Measurements from ENCODE around the gene NUDCD3. TPM values are rescaled to one million over a fixed set of nuclear protein-coding genes. Genes with fewer than 3 reads are reported as not detected.
A peak's percentile ranks its signal among the peaks of the same experiment; 100 is the strongest.

NUDCD3 gene
- total RNA-seq, 1 donor from 2014 or later = 71.7 TPM

DNA sequence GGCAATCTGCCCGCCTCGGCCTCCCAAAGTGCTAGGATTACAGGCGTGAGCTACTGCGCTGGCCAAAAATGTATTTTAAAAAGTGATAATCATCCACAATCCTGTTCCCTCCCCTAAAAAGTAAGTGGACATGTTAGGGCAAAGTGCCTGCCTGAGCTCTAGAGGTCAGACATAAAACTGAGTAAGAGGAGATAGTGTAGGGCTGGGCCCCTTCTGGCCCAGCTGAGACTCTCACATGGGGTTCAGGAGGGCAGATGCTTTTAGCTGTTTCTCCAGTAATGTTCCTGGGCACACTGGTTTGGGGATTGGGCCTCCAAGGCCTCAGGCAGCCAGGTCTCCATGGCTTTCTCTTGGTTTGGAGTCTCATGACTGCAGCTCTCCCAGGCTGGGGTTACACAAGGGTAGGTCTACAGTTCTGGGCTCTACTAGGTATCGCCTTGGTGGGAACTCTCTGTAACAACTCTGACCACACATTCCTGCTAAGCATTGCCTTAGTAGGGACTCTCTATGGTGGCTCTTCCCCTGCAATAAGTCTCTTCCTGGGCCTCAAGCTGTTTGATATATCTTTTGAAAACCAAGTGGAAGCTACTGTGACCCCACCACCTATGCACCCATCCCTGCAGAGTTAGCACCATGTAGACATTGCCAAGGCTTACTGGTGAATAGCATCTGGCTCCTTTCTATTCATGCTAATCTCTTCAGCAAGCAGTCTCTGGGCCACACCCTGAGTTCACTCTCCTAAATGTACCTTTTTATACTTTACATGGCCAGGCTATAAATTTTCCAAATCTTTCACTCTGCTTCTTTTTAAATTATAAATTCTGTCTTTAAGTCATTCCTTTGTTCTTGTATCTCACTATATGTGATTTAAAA is 6.9 kb upstream of the NUDCD3 start:
- Histone ChIP-seq H3K4me3 (ENCODE audit: low read depth, low read length) (no peak overlapping the region), H3K36me3 (ENCODE audit: control insufficient read depth, insufficient read depth, low read length) (no peaks in the 10 kb centered on the region), H3K27me3 (ENCODE audit: control insufficient read depth, insufficient read depth, low read length) (no peaks in the 10 kb centered on the region)
- DNase-seq (ENCODE audit: low read depth) = no peak
- TF ChIP-seq, protein P1, sequence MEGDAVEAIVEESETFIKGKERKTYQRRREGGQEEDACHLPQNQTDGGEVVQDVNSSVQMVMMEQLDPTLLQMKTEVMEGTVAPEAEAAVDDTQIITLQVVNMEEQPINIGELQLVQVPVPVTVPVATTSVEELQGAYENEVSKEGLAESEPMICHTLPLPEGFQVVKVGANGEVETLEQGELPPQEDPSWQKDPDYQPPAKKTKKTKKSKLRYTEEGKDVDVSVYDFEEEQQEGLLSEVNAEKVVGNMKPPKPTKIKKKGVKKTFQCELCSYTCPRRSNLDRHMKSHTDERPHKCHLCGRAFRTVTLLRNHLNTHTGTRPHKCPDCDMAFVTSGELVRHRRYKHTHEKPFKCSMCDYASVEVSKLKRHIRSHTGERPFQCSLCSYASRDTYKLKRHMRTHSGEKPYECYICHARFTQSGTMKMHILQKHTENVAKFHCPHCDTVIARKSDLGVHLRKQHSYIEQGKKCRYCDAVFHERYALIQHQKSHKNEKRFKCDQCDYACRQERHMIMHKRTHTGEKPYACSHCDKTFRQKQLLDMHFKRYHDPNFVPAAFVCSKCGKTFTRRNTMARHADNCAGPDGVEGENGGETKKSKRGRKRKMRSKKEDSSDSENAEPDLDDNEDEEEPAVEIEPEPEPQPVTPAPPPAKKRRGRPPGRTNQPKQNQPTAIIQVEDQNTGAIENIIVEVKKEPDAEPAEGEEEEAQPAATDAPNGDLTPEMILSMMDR (IDR thresholded peaks at IDR 0.05; ENCODE audit: insufficient read depth, low read length, poor library complexity, severe bottlenecking) = no peak

DNA sequence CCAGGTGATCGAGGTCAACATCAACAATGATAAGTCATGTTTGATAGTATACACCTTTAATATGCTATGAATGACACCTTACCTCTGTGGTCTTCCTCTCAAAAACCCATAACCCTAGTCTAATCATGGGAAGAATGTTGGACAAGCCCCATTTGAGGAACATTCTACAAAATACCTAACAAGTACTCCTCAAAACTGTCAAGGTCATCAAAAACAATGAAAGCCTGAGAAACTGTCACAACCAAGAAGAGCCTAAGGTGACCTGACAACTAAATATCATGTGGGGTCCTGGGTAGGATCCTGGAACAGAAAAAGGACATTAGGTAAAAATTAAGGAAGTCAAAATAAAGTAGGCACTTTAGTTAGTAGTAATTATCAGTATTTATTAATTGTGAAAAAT is 5.9 kb upstream of the NUDCD3 start:
- TF ChIP-seq, protein P1 (IDR thresholded peaks at IDR 0.05; ENCODE audit: insufficient read depth, low read length, poor library complexity, severe bottlenecking) = no peak
- Histone ChIP-seq H3K27me3 (ENCODE audit: control insufficient read depth, insufficient read depth, low read length) (no peaks in the 10 kb centered on the region), H3K36me3 (ENCODE audit: control insufficient read depth, insufficient read depth, low read length) (no peaks in the 10 kb centered on the region), H3K4me3 (ENCODE audit: low read depth, low read length) (no peak overlapping the region)
- no peak for DNase-seq (ENCODE audit: low read depth)

DNA sequence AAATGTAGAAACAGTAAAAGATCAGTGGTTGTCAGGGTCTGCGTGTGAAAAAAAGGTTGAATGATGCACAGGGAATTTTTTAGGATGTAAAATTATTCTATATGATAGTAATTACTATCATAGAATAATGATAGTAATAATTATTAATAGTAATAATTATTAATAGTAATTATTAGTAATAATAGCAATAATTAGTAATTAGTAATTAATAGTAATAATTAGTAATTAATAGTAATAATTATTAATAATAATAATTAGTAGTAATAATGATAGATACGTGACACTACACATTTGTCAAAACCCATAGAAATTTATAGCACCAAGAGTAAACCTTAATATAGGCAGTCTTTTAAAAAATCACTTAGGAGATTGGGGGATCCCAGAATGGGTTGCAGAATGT is 4.5 kb upstream of the NUDCD3 start:
- no peaks in the 10 kb centered on the region for H3K27me3 ChIP-seq (ENCODE audit: control insufficient read depth, insufficient read depth, low read length)
- DNase-seq (ENCODE audit: low read depth) = no peak
- no peak overlapping the region for H3K4me3 ChIP-seq (ENCODE audit: low read depth, low read length)
- TF ChIP-seq, protein P1 (IDR thresholded peaks at IDR 0.05; ENCODE audit: insufficient read depth, low read length, poor library complexity, severe bottlenecking) = no peak
- H3K36me3 ChIP-seq (ENCODE audit: control insufficient read depth, insufficient read depth, low read length) = no peaks in the 10 kb centered on the region

DNA sequence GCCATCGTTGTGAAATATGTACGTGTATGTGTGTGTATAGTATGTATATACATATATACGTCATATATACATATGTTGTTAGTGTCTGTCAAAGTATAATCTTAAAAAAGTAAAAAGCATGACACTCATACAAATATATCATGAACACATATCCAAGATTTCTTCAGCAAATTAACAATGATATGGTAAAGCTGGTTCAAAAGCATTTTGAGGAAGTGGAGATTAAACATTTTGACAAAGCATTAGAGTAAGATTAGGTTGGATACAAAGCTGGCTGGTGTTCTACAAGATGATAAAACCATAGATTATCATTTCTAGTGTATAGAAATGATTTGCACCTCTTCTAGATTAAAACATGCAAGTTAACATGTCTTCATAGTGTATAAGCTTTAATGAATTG is 771 bp upstream of the NUDCD3 start:
- TF ChIP-seq, protein P1 (IDR thresholded peaks at IDR 0.05; ENCODE audit: insufficient read depth, low read length, poor library complexity, severe bottlenecking) = no peak
- Histone ChIP-seq H3K4me3 (ENCODE audit: low read depth, low read length) (peak overlapping the region; percentile 77), H3K36me3 (ENCODE audit: control insufficient read depth, insufficient read depth, low read length) (no peaks in the 10 kb centered on the region), H3K27me3 (ENCODE audit: control insufficient read depth, insufficient read depth, low read length) (no peaks in the 10 kb centered on the region)
- no peak for DNase-seq (ENCODE audit: low read depth)

DNA sequence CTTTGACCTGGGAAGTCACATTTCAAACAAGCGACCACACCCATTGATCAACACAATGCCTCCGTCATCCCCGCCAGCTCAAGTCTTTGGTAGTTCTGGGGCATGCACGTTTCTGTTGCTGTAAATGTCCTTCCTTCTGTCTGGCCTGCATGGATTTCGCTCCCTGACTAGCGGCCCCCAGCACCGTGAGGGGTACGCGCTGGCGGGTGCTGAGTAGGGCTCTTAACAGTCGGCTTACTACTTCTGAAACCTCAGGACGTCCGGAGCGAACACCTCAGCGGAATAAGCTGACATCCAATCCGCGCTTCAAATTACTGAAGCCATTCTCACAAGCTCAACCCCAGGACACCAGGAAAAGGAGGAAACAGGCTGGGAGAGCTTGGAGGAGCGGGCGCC is 505 bp downstream of the NUDCD3 start:
- H3K4me3 ChIP-seq (ENCODE audit: low read depth, low read length) = peak overlapping the region; percentile 77
- no peak for DNase-seq (ENCODE audit: low read depth)
- no peaks in the 10 kb centered on the region for H3K36me3 ChIP-seq (ENCODE audit: control insufficient read depth, insufficient read depth, low read length)
- TF ChIP-seq, protein P1 (IDR thresholded peaks at IDR 0.05; ENCODE audit: insufficient read depth, low read length, poor library complexity, severe bottlenecking) = no peak
- H3K27me3 ChIP-seq (ENCODE audit: control insufficient read depth, insufficient read depth, low read length) = no peaks in the 10 kb centered on the region

DNA sequence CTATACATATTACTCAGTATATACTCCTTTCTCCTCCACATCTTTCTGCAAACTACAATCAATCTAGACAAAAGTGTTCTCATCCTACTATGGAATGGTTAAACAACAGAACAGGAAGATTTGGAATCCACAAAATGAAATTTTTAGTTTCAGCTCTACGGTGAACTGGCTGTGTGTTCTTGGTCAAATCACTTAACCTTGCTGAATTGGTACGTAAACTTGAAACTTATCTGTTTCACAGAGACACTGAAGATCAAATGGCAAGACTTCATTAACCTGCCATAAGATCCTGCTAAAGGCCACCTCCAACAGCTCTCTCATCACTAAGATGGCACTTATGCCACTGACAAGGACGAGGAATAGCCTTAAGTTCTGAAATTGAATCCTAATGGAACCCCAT is 1.5 kb downstream of the NUDCD3 start:
- Histone ChIP-seq H3K27me3 (ENCODE audit: control insufficient read depth, insufficient read depth, low read length) (no peaks in the 10 kb centered on the region), H3K36me3 (ENCODE audit: control insufficient read depth, insufficient read depth, low read length) (no peaks in the 10 kb centered on the region), H3K4me3 (ENCODE audit: low read depth, low read length) (peak overlapping the region; percentile 77)
- TF ChIP-seq, protein P1 (IDR thresholded peaks at IDR 0.05; ENCODE audit: insufficient read depth, low read length, poor library complexity, severe bottlenecking) = no peak
- no peak for DNase-seq (ENCODE audit: low read depth)
